ENCODE measurements around the gene C16orf82. TPM values are rescaled to one million over a fixed set of nuclear protein-coding genes. Genes with fewer than 3 reads are reported as not detected.

Gene C16orf82
- polyA plus RNA-seq, 2 of the 4 experiments (the other 2 are of a cell fraction) = not detected

- ATAC-seq (no peak), FAIRE-seq (no peak), DNase-seq (ENCODE audit: low read depth in 1 of 2, low spot score in 1 of 2) (no peak)
- no peak overlapping the region for H3K4me2 ChIP-seq
- no peak overlapping the region for H3K27ac ChIP-seq
- CTCF ChIA-PET = interaction anchor here (1.2 kb wide), 1 partner anchor 360 kb away, joined by 3 read pairs; no protein-coding TSS in a partner anchor
- POLR2A ChIA-PET = no interaction called here
- H3K4me3 ChIP-seq = no peak overlapping the region
- no peak for TF ChIP-seq RARB (CRISPR knock-in tag; IDR thresholded peaks at IDR 0.05)
- no peak for TF ChIP-seq PHF8 (IDR thresholded peaks at IDR 0.05; ENCODE audit: borderline replicate concordance, low read depth)
- TF ChIP-seq, protein P1, sequence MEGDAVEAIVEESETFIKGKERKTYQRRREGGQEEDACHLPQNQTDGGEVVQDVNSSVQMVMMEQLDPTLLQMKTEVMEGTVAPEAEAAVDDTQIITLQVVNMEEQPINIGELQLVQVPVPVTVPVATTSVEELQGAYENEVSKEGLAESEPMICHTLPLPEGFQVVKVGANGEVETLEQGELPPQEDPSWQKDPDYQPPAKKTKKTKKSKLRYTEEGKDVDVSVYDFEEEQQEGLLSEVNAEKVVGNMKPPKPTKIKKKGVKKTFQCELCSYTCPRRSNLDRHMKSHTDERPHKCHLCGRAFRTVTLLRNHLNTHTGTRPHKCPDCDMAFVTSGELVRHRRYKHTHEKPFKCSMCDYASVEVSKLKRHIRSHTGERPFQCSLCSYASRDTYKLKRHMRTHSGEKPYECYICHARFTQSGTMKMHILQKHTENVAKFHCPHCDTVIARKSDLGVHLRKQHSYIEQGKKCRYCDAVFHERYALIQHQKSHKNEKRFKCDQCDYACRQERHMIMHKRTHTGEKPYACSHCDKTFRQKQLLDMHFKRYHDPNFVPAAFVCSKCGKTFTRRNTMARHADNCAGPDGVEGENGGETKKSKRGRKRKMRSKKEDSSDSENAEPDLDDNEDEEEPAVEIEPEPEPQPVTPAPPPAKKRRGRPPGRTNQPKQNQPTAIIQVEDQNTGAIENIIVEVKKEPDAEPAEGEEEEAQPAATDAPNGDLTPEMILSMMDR (IDR thresholded peaks at IDR 0.05) = no peak
- no peak for TF ChIP-seq RAD21 (conservative IDR thresholded peaks at IDR 0.05 in 1 of 2, IDR thresholded peaks at IDR 0.05 in 1 of 2)
- no peak for TF ChIP-seq RCOR1 (IDR thresholded peaks at IDR 0.05; ENCODE audit: low read depth, low read length)
- TF ChIP-seq MYC (IDR thresholded peaks at IDR 0.05; ENCODE audit: borderline replicate concordance, low read length) = no peak
- no peak for TF ChIP-seq HDAC2 (IDR thresholded peaks at IDR 0.05)
- no peak for TF ChIP-seq NPAS2 (CRISPR knock-in tag; IDR thresholded peaks at IDR 0.05; ENCODE audit: borderline replicate concordance)
- TF ChIP-seq ESRRA (IDR thresholded peaks at IDR 0.05; ENCODE audit: borderline replicate concordance, low read length) = no peak
- no peak for TF ChIP-seq RNF2 (IDR thresholded peaks at IDR 0.05; ENCODE audit: borderline replicate concordance, low read depth)
- no peak for TF ChIP-seq TFCP2L1 (CRISPR knock-in tag; IDR thresholded peaks at IDR 0.05)
- no peak for TF ChIP-seq KDM1A (IDR thresholded peaks at IDR 0.05; ENCODE audit: low read depth)
- TF ChIP-seq FOXS1 (CRISPR knock-in tag; IDR thresholded peaks at IDR 0.05) = no peak
- no peak for TF ChIP-seq BHLHE40 (IDR thresholded peaks at IDR 0.05; ENCODE audit: low read depth, low read length)
- no peak for TF ChIP-seq HOXA7 (CRISPR knock-in tag; IDR thresholded peaks at IDR 0.05)
- H3K9me3 ChIP-seq = no peaks in the 10 kb centered on the region
- H3K4me1 ChIP-seq = no peaks in the 10 kb centered on the region
- 0% methylated on average over 2 of the region's 2 CpGs for WGBS (ENCODE audit: missing lambda C conversion rate)
Observed at GRCh38 chr16:27096375-27096774, 29.6 kb downstream of the C16orf82 start.

GRCh38 chr16:27097800-27098230, 31.1 kb downstream of the C16orf82 start:
- ChIA-PET POLR2A (no interaction called here), CTCF (interaction anchor here (2.8 kb wide), 1 partner anchor 12 kb away, joined by 15 read pairs; no protein-coding TSS in a partner anchor)
- H3K4me1 ChIP-seq = no peaks in the 10 kb centered on the region
- no peak overlapping the region for H3K27ac ChIP-seq
- DNase-seq (ENCODE audit: low read depth in 1 of 2, low spot score in 1 of 2) (no peak), ATAC-seq (no peak), FAIRE-seq (no peak)
- H3K4me2 ChIP-seq = no peak overlapping the region
- no peak overlapping the region for H3K4me3 ChIP-seq
- no peak for TF ChIP-seq HOXB5 (CRISPR knock-in tag; IDR thresholded peaks at IDR 0.05)
- no peak for TF ChIP-seq HOXB13 (CRISPR knock-in tag; IDR thresholded peaks at IDR 0.05; ENCODE audit: low read depth)
- TF ChIP-seq MAX (IDR thresholded peaks at IDR 0.05) = no peak
- no peak for TF ChIP-seq EHMT2 (IDR thresholded peaks at IDR 0.05; ENCODE audit: low read depth)
- no peak for TF ChIP-seq HMGXB4 (CRISPR knock-in tag; IDR thresholded peaks at IDR 0.05; ENCODE audit: borderline replicate concordance)
- no peak for TF ChIP-seq NPAS2 (CRISPR knock-in tag; IDR thresholded peaks at IDR 0.05; ENCODE audit: borderline replicate concordance)
- TF ChIP-seq HOXA7 (CRISPR knock-in tag; IDR thresholded peaks at IDR 0.05) = no peak
- no peak for TF ChIP-seq ZFP36 (IDR thresholded peaks at IDR 0.05; ENCODE audit: borderline replicate concordance, partially characterized antibody)
- no peak for TF ChIP-seq ZC3H11A (IDR thresholded peaks at IDR 0.05)
- no peak for TF ChIP-seq GATA3 (IDR thresholded peaks at IDR 0.05; ENCODE audit: borderline replicate concordance)
- TF ChIP-seq NR3C1 (IDR thresholded peaks at IDR 0.05) = no peak
- no peak for TF ChIP-seq REST (IDR thresholded peaks at IDR 0.05)
- TF ChIP-seq SMC3 (IDR thresholded peaks at IDR 0.05) = no peak
- 14% methylated on average over 6 of the region's 6 CpGs for WGBS (ENCODE audit: missing lambda C conversion rate)
- H3K9me3 ChIP-seq = no peaks in the 10 kb centered on the region
